HG02870 (cell line): ENCODE data around the gene MEPCE.

Source experiments
- ATAC-seq: cut with Tn5 transposase; IDR thresholded peaks from one replicate; pipeline ENCODE4 v1.9.1; 2021; ENCODE audit warnings: mild to moderate bottlenecking, moderate library complexity; ENCODE audit not compliant: unreplicated experiment

Gene MEPCE

DNA sequence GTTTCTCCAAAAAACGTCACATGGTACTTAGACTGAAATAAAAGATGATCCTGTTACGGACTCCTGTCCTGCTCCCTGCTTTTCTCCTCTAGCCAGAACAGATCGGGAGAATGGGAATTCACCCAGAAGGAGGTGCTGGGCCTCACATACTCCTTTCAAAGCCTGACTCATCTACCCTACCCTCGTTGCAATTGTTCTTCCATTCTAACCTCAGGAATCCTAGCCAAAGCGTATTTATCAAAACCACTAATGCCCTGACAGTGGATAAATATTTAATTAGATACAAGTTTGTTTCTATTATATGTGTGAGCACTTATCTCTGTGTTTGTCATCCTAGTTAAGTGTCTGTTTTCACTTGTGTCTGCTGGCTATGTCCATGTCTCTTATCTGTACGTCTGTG is 22.9 kb upstream of the MEPCE start:
- no peak for ATAC-seq

DNA sequence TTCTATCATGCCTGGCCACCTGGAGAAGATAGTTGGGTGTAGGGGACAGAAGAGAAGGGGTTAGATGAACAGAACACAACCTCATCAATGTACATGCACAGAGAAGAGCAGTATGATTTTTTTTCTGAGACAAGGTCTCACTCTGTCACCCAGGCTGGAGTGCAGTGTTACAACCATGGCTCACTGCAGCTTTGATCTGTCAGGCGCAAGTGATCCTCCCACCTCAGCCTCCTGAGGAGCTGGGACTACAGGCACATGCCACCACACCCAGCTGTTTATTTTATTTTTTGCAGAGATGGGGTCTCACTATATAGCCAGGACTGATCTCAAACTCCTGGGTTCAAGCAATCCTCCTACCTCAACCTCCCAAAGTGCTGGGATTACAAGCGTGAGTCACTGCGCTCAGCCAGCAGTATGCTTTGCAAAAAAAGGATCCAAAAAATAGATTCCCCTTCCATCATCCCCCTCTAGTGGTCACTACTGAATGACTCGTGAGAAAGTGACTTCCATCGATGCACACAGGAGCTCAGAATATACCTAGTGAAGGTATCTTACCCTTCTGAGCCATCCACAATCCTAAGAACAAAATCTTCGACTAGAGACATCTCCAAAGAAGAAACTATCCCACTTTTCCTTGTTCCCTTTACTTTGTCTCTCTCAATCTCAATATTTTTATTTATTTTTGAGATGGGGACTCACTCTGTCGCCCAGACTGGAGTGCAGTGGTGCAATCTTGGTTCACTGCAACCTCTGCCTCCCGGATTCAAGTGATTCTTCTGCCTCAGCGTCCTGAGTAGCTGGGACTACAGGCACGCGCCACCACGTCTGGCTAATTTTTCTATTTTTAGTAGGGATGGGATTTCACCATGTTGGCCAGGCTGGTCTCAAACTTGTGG is 22.1 kb upstream of the MEPCE start:
- ATAC-seq = no peak

DNA sequence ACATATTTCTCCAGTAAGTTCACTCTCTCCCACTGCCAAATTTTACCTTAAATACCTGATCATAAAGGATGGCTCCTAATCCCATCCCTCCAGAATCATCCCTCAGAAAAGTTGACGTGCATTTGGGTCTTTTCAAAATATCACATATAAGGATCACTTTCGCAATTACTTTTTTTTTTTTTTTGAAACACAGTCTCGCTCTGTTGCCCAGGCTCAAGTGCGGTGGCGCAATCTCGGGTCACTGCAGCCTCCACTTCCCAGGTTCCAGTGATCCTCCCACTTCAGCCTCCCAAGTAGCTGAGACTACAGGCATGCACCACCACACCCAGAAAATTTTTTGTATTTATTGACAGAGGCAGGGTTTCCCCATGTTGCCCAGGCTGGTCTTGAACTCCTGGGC is 18.5 kb upstream of the MEPCE start:
- no peak for ATAC-seq

DNA sequence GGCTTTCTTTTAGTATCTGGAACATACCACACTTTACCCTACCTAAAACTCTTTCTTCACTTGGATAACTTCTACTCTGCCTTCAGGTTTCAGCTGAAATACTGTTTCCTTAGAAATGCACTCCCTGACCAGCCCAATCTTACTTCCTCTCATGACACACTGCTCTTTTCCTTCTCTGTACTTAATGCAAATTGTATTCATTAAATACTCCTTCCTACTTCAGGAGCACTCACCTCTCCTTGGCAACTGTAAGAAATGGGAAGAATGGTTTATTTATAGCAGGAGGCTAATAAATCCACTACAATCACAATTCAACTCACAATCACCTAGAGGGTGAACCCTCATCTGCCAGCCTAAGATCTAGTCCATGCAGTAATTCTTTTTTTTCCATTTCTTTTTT is 16.3 kb upstream of the MEPCE start:
- ATAC-seq = no peak

DNA sequence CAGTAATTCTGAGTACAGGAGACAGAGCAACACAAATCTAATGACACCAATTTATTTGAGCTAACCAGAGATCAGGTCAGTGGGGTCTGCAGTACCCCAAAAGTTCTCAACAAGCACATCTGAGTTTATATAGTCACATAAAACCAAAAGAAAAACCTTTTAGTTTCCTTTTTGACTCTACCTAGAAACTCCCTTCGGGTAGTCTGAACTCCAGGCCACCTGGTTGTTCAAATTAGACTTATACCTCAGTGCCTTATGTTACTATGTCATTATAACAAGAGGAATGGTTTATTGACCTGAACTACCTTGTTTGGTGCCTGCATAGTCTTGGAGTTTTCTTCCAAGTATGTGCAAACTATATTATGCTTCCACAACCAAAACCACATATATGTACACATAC is 15.7 kb upstream of the MEPCE start:
- ATAC-seq = no peak

DNA sequence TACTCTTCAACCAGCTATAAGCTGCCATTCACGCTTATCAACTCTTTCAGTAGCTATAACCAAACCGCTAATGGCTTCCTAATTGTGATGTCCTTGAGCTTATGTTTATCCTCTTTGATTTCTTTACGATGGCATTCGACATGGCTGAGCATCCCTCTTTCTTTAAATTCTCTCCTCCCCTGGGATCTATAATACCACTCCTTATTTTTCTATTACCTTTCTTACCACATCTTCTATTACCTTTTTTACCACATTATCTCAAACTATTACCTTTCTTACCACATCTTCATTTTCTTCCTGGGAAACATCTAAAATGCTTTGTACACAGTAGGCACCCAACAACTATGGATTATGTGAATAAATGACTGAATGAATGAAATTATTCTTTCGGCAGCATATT is 14.2 kb upstream of the MEPCE start:
- ATAC-seq = no peak

DNA sequence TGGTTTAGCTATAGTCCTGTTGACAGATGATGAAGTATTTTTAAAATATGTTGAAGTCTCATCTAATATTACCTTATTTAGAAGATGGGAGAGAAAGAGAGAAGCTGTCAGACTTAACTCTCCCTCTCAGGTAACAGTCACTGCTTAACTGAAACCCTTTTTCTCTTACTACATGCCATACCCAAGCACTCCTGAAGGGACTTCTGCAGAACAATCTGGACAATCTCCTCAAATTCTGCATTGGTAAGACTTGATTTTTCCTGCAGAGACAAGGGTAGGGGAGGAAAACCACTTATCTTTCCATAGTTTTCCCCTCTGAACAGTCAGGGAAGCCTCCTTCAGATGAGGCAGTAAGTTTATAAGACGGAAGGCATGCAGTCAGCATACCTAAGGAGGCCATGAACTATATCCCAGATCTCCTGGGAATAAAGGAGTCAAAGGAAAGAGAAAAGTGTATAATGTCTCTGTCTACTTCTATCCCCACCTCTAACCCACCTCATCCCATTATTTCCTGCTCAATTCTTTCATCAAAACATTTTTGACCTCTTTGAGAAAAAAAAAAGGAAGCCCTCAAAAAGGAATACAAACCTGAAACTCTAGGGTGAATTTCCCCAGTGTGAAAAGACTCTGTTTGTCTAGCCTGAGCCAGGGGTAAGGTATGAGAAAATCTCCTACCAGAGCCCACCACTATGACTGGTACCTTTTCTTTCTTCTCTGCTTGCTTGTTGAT is 10.5 kb upstream of the MEPCE start:
- ATAC-seq = no peak

DNA sequence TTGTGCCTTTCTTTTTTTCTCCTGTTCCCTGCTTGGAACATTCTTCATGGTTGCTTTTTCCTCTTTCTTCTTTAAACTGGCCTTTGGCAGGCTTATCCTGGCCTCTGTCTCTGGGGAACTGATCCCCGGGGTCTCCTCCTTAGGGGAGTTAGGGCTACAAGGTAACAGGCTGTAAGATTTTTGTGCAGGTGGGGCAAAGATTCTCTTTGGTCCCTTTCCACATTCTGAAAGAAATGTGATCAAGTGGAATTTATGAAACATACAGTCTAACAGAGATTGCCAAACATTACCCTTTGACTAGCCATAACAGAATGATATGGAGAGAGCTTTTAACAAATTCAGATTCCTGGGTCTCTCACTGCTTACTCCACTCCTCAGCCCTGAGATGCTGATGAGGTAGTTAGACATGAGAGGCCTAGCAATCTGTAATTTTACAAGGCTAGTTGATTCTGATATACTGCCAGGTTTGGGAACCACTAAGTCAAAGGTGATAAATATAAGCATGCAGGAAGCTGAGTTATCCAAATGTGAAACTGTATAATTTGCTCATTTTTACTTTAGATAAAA is 9.9 kb upstream of the MEPCE start:
- ATAC-seq = no peak

DNA sequence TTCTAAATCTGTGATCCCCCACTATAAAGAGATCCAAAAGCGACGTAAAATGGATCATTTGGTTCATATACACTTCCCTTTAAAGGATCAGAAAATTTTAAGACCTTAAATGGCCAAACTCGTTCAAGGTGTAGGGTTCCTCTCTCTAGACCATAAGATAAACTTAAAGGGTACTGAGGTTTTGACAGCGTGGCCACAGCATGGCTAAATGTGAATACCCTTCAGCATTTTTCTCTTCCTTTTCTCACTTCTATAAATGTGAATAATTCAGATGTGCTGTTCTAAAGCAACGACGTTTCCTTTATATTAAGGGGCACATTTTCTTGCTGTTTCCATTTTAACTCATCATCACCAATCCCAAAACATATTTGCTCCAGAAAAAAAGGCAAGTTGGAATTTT is 6.3 kb upstream of the MEPCE start:
- ATAC-seq = no peak

DNA sequence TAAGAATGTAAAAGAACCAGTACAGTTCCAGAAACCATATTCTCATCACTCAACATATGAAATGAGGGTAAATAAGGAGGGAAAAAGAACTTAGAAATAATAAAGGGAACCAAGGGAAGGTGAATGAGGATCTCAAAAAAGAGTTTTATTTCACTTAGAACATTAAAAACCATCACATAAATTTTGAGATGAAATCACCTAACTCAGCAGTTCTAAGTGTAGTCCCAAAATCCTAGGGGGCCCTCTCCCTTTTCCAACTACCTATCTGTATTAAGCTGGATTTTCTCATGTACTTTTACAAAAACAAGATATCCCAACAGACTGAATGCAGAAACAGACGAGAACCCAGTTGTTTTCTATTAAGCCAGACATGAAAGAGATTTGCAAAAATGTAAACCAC is 4.3 kb upstream of the MEPCE start:
- no peak for ATAC-seq

DNA sequence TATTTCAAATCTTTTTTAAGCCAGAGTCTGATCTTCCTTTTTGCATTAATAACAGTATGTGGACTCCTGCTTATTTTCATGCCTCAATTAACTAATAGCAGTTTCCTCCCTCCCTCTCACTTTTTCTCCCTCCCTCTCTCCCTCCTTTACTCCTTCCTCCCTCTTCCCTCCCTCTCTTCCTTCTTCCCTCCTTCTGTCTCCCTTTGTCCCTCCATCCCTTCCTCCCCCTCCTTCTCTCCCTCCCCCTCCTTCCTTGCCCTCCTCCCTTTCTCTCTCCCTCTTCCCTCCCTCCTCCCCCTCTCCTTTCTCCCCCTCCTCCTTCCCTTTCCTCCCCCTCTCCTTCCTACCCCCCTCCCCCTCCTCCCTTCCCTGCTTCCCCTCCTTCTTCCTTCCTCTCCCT is 3.1 kb upstream of the MEPCE start:
- no peak for ATAC-seq

DNA sequence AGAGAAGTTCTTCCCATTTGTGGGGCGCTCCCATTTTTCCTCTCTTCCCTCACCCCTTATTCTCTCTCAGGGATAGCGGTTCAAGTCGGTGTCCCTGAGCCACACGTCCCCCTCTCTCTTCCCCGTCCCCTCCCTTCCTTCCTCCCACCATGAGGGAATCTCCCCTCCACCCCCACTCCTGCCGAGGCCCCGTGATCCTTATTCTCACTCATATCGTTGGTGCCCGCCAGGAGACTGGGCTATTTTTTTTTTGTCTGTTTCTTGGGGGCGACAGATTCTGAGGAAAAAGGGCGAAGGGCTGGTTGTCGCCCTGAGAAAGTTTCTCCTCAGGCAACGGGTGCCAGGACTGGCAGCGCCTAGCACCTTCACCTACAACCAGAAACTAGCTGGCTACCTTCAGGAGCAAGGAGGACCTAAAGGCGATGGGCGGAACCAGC is 1.9 kb upstream of the MEPCE start:
- ATAC-seq = no peak

DNA sequence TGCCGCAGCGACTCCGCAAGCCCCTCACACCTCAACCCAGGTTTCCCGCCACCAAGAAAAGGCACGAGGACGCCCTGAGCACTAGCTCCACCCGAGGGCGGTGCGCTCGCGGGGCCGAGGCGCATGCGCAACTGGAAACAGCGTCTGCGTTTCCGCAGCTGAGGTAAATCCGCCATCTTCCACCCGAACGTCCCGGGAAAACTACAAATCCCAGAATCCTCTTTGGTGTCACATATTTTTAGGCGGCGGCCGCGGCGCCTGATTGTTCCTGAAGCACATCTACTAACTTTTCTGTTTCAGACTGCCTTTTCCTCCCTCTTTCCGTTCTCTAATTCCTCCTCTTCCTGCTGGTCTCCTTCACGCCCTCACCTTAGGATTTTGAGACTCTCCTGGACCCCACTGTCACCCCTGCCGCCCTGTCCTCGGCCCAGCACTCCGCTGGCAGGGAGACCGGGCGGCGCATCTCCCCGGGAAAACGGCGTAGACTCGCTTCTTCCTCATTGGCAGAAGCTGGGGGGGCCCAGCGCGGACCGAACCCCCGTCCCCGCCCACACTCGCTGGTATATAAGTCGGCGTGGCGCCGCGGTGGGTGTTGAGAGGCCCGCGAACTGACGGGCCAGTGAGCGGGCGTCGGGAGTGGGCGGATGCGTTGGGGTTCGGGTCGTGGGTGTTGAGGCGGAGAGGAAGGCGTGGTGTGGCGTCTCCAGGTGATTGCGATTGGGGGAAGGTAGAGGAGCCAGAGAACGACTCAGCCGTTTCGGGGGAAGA is 1.2 kb upstream of the MEPCE start, which contains the start of gene ZCWPW1:
Gene ZCWPW1 (minus strand): TSS at position 505 of the 768 bp plus-strand sequence. CDS start 8,054 bp downstream, outside the sequence.
- ATAC-seq = peak; percentile 37

DNA sequence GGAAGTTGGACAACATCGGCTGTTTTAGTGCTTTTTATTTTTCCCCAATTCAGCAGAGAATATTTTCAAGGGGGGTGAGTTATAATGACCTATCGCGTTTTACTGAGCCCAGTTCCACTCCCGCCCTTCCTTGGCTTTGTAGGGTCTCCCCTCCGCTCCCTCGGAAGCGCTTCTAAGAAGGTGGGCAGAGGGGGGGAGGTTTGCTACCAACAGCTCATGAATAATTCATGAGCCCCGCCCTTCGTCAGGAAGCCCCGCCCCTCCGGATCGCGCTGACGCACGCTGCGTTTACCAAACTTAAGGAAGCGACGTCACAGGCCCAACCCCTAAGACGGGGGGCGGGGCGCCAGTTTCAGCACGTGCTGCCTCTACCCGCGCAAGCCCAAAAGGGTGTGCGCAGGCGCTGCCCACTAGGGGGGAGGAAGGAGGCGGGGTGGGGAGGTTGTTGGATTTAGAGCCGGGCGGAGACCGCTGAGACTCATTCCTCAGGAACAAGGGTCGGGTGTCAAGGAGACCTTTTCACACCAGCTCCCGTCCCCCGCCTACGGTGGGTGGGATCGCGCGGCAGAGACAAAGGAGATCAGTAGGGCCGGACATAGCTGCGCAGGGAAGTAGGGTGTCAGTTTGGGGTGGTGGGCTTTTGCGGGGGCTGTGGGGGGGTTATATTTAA is 529 bp upstream of the MEPCE start:
- ATAC-seq = peak; percentile 38

DNA sequence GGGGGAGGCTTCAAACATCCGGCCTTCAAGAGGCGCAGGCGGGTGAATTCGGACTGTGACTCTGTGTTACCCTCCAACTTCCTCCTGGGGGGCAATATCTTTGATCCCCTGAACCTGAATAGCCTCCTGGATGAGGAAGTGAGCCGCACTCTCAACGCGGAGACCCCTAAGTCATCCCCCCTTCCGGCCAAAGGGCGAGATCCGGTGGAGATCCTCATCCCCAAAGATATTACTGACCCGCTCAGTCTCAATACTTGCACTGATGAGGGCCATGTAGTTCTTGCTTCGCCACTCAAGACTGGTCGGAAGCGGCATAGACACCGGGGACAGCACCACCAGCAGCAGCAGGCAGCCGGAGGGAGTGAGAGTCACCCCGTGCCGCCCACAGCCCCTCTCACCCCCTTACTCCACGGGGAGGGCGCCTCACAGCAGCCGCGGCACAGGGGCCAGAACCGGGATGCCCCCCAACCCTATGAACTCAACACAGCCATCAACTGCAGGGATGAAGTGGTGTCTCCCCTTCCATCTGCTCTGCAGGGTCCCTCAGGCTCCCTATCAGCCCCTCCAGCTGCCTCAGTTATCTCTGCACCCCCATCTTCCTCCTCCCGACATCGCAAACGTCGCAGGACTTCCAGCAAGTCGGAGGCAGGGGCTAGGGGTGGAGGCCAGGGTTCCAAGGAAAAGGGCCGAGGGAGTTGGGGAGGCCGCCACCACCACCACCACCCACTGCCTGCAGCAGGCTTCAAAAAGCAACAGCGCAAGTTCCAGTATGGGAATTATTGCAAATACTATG is 1.1 kb downstream of the MEPCE start:
- no peak for ATAC-seq

DNA sequence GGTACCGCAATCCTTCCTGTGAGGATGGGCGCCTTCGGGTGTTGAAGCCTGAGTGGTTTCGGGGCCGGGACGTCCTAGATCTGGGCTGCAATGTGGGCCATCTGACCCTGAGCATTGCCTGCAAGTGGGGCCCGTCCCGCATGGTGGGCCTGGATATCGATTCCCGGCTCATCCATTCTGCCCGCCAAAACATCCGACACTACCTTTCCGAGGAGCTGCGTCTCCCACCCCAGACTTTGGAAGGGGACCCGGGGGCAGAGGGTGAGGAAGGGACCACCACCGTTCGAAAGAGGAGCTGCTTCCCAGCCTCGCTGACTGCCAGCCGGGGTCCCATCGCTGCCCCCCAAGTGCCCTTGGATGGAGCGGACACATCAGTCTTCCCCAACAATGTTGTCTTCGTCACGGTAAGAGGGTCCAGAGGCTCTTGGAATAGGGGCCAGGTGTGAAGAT is 1.7 kb downstream of the MEPCE start:
- ATAC-seq = no peak

DNA sequence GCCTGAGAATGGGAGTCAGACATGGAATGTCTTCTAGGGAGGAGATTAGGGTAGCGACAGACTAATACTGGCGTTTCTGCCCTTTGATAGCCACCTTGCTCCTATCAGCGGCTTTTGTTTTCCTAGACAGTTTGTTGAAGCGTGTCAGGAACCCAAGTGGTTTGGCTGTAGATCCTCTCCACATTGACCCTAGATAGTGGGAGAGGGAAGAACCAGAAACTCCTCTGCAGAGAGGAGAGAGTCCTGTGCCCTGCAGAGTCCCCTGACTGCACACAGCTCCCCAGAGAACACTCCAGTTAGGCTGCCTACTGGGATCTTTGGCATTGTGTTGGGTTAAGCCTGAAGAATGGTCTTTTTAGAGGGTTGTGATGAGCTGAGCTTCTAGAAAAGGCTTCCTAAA is 2.4 kb downstream of the MEPCE start:
- ATAC-seq = no peak

DNA sequence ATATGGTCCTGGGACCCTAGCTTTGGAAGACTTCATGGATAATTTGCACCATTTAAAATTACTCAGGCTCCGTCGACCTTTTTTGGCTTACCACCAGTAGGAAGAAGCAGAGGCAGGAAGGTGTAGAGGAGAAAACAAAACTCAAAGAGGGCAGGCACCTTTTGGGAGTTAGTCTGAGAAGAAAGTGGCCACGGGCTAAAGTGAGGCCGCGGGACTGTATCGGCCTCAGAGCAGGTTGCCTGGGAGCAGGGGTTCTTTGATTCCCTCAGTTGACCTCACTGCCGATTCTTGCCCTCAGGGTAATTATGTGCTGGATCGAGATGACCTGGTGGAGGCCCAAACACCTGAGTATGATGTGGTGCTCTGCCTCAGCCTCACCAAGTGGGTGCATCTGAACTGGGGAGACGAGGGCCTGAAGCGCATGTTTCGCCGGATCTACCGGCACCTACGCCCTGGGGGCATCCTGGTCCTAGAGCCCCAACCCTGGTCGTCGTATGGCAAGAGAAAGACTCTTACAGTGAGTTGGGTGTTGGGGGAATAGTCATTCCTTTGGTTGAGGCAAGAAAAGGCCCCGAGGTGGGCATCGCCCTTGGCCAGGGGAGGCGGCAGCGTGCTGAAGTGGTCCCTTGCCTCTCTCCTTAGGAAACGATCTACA is 3.1 kb downstream of the MEPCE start:
- no peak for ATAC-seq

DNA sequence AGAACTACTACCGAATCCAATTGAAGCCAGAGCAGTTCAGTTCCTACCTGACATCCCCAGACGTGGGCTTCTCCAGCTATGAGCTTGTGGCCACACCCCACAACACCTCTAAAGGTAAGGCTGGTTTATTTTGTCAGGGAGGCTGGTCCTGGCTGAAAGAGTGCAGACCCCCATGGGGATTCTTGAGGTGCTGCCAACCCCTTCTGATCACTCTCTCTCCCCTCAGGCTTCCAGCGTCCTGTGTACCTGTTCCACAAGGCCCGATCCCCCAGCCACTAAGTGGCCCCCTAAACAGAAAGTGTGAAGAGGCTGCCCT is 3.6 kb downstream of the MEPCE start:
- ATAC-seq = no peak
